Stimulated activated CD8-positive, alpha-beta memory T cell treated with anti-CD3 and anti-CD28 coated beads, Interleukin-12 subunit alpha, Interleukin-12 subunit beta, amount 100 ng/mL, for 24 hours (primary cell): Measurements from ENCODE around the gene ACOX3.
A peak's percentile ranks its signal among the peaks of the same experiment; 100 is the strongest.
"Not testable (repeated sequence)": the region's sequence is repeated elsewhere in the genome, so short reads cannot be mapped to it uniquely, and the experiment has no call there.

ENCODE experiments used
- DNase-seq: peaks from one replicate; pipeline ENCODE4 v3.0.0-alpha.2; 2020; ENCODE audit errors: extremely low read depth

ACOX3 gene

GRCh38 chr4:8440492-8441311, at the start of gene ACOX3, which contains the start of gene TRMT44:
Gene ACOX3, minus strand, starts transcription at chr4:8440723. Its CDS starts 24,202 bp downstream, at chr4:8416521.
Gene TRMT44, plus strand, starts transcription at chr4:8440777. Its CDS starts 46 bp downstream, at chr4:8440823.
- DNase-seq = peak; percentile 74

- DNase-seq = no peak
These were observed 48.4 kb upstream of the ACOX3 start for GRCh38 chr4:8488791-8489369.

GRCh38 chr4:8486643-8487042, 46.1 kb upstream of the ACOX3 start:
- not testable (repeated sequence) for DNase-seq

DNA sequence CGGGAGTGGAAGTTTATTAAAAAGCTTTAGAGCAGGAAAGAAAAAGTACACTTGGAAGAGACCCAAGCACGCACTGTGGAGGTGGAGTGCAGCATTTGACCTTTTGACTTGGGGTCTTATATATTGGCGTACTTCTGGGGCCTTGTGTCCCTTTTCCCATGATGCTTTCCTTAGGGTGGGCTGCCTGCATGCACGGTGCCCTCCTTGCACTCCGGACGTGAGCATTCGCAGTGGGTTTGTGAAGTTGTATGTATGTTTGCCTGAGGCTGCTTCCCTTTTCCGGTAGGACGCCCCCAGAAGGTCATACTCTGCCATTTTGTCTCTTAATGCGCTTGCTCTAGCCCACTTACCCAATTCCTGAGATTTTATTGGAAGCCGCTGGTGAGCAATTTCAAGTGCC, 39.7 kb upstream of the ACOX3 start:
- DNase-seq = no peak

- DNase-seq = no peak
These were observed 38.5 kb upstream of the ACOX3 start for GRCh38 chr4:8478801-8479744.

- DNase-seq = no peak
These were observed 37.8 kb upstream of the ACOX3 start for GRCh38 chr4:8478371-8478770.

DNA sequence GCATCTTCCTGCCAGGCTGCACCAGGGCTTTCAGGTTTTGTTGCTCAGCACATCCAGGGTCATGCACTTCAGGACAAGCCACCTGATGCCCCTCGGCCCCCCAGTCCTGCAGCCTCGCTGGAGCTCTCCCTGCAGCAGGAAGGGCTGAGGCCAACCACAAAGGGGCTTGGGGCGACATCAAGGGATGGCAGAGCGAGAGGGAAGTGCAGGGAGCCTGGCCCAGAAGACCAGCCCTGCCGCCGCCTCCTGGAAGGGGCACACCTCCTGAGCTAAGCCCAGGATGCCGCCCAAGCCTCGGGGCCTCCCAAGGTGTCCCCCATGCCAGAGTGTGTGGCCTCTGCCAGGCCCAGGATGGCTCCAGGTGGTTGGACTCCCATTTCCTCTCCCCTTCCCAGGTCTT, 37.2 kb upstream of the ACOX3 start:
- no peak for DNase-seq

DNA sequence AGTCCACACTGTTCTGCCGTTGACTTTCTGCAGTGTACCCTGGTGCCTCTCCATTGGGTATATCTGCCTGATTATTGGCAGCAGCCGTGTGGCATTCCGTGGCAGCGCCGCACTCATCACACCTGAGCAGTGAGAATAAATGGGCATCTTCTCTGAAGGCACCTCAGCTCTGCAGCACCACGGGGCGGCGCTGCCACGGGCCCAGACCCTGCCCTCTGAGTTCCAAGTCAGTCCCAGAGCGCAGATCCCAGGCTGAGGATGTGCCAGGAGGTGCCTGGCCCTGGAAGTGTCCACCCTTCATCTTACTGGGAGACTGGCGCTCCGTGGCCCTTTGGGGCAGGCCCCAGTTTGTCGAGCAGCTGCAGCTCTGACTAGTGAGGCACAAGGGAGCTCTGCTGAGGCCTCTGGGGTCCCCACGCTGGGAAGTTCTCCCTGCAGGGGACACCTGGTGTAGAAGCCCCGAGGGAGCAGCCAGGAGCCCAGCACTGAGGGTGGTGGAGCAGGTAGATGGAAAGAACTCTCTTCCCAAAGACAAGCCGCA, 36.6 kb upstream of the ACOX3 start:
- DNase-seq = no peak

DNA sequence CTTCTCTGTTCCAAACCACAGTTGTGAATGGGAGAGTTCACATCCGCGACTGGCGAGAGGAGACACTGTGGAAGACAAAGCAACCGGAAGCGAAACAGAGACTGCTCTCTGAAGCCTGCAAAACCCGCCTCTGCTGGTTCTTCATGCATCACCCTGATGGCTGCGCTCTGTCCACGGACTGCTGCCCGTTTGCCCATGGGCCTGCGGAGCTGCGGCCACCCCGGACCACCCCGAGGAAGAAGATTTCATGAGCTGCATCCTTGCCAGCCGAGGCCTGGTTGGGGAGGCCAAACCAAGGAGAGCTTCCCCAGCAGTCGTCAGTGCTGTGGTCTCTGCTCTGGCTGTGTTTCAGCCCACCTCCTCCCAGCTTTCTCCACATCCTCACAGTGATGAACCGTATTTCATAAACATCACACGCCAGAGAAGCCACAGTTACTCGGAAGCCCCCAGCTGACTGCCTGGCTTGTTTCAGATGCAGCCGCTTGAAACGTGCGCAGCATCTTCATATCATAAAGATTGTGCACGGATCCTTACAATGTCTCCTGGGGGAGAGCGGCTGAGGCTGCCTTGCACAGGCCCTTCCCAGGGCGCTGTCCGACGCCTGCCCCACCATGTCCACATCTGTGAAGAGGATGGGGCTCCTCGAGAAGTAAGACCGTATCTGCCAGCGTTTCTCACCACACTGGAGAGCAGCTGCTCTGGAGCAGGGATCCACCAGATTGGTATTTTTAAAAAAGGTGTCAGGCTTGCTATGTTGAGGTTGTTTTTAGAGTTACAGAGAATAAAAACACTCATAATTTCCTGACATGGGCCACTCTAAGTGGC, 35.4 kb upstream of the ACOX3 start:
- no peak for DNase-seq

DNA sequence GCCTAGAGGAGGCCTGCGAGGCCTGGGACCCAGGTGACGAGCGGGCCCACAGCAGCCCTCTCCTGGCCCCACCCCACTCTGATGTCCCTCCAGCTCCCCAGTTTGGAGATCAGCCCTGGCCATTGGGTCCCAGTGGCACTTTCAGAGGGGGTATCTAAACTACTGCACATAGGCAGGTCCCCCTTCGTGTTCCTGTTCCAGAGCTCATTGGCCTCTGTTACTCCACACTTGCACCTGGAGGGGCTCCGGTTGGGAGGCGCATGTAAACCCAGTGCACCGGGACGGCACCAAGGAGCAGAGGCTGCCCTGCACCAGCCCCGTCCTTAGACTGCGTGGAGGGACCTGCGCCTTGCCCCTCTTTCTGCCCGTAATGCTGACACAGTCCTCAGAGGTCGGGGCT, 34.3 kb upstream of the ACOX3 start:
- no peak for DNase-seq

GRCh38 chr4:8473920-8474590, 33.5 kb upstream of the ACOX3 start:
- no peak for DNase-seq

DNA sequence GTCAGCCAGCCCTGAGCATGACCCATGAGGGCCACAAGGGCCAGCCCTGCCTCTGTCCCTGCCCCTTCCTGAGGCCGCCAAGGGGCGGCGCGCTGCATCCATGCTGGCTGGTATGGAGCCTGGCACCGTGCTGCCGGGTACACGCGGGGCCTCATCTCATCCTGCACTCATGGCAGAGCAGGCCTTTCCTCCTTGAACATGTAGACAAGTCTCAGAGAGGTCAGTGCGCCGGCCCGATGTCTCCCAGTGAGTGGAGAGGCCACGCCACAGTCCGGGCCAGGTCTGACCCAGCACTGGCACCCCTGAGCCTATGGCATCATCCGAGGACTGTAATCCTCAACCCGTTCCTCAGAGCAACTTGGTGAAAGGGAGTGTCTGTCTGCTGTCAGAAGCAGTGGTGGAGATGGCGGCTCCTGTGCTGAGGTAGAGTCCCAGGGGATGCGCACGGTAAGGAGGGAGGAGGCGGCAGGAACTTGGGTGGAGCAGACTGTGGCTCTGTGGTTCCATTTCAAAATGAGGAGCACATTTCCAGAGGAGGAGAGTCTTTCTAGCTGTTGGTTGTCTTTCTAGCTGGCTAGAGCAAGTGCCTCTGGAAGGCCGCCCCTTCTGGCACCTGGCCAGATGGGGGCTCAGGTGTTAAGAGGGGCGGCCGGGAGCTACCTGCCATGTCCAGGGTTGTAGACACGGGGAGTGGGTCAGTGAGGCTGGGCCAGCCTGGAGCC, 32.8 kb upstream of the ACOX3 start:
- no peak for DNase-seq

GRCh38 chr4:8472689-8473197, 32.2 kb upstream of the ACOX3 start:
- DNase-seq = no peak

- DNase-seq = no peak
These were observed 31.7 kb upstream of the ACOX3 start for GRCh38 chr4:8472158-8472688.

- DNase-seq = no peak
These were observed 30.8 kb upstream of the ACOX3 start for GRCh38 chr4:8471211-8471875.

DNA sequence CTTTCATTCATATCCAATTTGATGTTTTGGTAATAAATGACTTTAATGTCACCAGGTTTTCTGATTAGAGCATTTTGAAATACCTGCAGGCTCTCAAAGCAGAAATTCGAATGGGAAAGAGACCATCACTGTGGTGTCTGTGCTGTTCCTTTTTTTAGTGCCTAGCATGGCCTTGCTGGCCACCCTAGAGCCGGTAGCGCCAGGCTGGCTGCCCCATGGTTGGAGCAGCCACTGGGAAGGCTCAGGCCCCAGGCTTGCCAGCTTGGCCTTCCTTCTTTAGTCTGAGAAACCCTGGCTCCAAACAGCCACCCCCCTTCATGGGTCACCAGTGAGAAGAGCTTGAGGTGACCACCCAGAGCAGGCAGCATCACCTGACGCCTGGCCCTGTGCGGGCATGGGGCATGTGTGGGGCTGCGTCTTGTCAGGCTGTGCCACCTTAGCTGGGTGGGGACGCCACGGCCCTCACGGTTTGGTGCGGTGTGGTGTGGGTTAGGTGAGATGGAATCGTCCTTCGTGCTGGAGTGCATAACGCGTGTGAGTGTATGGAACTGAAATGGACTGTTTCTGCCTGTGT, 30.0 kb upstream of the ACOX3 start:
- DNase-seq = no peak

DNA sequence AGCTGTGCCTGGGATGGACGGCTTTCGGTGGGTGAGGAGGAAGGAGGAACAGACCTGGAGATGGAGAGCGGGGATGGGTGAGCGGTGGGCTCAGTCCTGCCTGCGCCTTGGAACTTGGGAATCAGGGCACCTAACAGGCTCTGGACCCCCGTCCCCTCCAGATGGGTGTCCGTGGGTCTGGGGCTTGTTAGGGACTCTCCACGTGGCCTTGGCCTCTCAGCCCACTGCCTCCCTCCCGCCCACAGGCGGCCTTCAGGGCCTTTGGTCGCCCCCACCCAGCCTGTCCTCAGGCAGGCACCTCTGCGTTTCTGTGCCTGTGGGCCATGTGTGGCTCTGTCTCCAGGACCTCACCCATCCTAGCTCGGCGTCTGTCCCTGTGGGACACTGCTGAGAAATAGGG, 29.0 kb upstream of the ACOX3 start:
- no peak for DNase-seq

GRCh38 chr4:8468746-8469535, 28.4 kb upstream of the ACOX3 start:
- peak; percentile 5 for DNase-seq
